Measurements from ENCODE around the gene TMBIM1. TPM values are rescaled to one million over a fixed set of nuclear protein-coding genes. Genes with fewer than 3 reads are reported as not detected.

The TMBIM1 gene
- total RNA-seq, 6 donors from 2014 or later: 112 to 359 (median 236) TPM

- DNase-seq: peak in 1 of 2 donors; percentile 78
- H3K9me3 ChIP-seq: no peaks in the 10 kb centered on the region
- ATAC-seq (ENCODE audit: low FRiP score in 2 of 2): no peak
- WGBS, 2 donors: 35 to 47% methylated on average over 3 of the region's 3 CpGs
- H3K4me1 ChIP-seq: peaks cover 51 to 59% (median 53%) of the 10 kb centered on the region in 4 donors
- peaks cover 34 to 79% (median 62%) of the 10 kb centered on the region in 4 donors for H3K36me3 ChIP-seq
- TF ChIP-seq POLR2A (IDR thresholded peaks at IDR 0.05): no peak
- TF ChIP-seq POLR2AphosphoS5 (IDR thresholded peaks at IDR 0.05): no peak
- TF ChIP-seq CTCF (IDR thresholded peaks at IDR 0.05): no peak
- TF ChIP-seq EP300 (IDR thresholded peaks at IDR 0.05): no peak
- no peaks in the 10 kb centered on the region for H3K27me3 ChIP-seq
- peak overlapping the region; percentile 79 to 99 (median 90) for H3K27ac ChIP-seq
- no peak overlapping the region for H3K4me3 ChIP-seq
Measured at GRCh38 chr2:218281449-218281848, 10.9 kb downstream of the TMBIM1 start.

GRCh38 chr2:218280260-218280870 is 11.9 kb downstream of the TMBIM1 start:
- 94 to 95% methylated on average over 14 of the region's 14 CpGs for WGBS, 2 donors

GRCh38 chr2:218278531-218279360 is 13.6 kb downstream of the TMBIM1 start:
- no peaks in the 10 kb centered on the region for H3K27me3 ChIP-seq
- no peaks in the 10 kb centered on the region for H3K9me3 ChIP-seq
- H3K4me1 ChIP-seq: peaks cover 25 to 44% (median 31%) of the 10 kb centered on the region in 4 donors
- peaks cover 56 to 100% (median 89%) of the 10 kb centered on the region in 4 donors for H3K36me3 ChIP-seq
- TF ChIP-seq EP300 (IDR thresholded peaks at IDR 0.05): no peak
- TF ChIP-seq CTCF (IDR thresholded peaks at IDR 0.05): no peak
- no peak for TF ChIP-seq POLR2AphosphoS5 (IDR thresholded peaks at IDR 0.05)
- no peak for TF ChIP-seq POLR2A (IDR thresholded peaks at IDR 0.05)
- H3K4me3 ChIP-seq: no peak overlapping the region
- DNase-seq (no peak), ATAC-seq (ENCODE audit: low FRiP score in 2 of 2) (no peak)
- H3K27ac ChIP-seq: peak overlapping the region in 2 of 4 donors; percentile 18 to 42
- WGBS, 2 donors: 90 to 91% methylated on average over 11 to 15 of the region's 16 CpGs

More at GRCh38 chr2:218280260-218280870, 11.9 kb downstream of the TMBIM1 start:
- Histone ChIP-seq H3K27ac (peak overlapping the region in 2 of 4 donors; percentile 18 to 21), H3K4me3 (no peak overlapping the region), H3K9me3 (no peaks in the 10 kb centered on the region), H3K27me3 (no peaks in the 10 kb centered on the region), H3K4me1 (peaks cover 41 to 49% (median 44%) of the 10 kb centered on the region in 4 donors), H3K36me3 (peaks cover 43 to 89% (median 73%) of the 10 kb centered on the region in 4 donors)
- ATAC-seq (ENCODE audit: low FRiP score in 2 of 2): no peak
- DNase-seq: no peak
- TF ChIP-seq CTCF (IDR thresholded peaks at IDR 0.05): no peak
- no peak for TF ChIP-seq POLR2A (IDR thresholded peaks at IDR 0.05)
- TF ChIP-seq POLR2AphosphoS5 (IDR thresholded peaks at IDR 0.05): no peak
- no peak for TF ChIP-seq EP300 (IDR thresholded peaks at IDR 0.05)

GRCh38 chr2:218277921-218278320 is 14.4 kb downstream of the TMBIM1 start:
- TF ChIP-seq EP300 (IDR thresholded peaks at IDR 0.05) (no peak), POLR2A (IDR thresholded peaks at IDR 0.05) (no peak), CTCF (IDR thresholded peaks at IDR 0.05) (no peak), POLR2AphosphoS5 (IDR thresholded peaks at IDR 0.05) (no peak)
- H3K27me3 ChIP-seq: no peaks in the 10 kb centered on the region
- H3K36me3 ChIP-seq: peaks cover 56 to 98% (median 90%) of the 10 kb centered on the region in 4 donors
- H3K4me3 ChIP-seq: no peak overlapping the region
- peak overlapping the region in 3 of 4 donors; percentile 19 to 40 (median 22) for H3K27ac ChIP-seq
- no peak for DNase-seq
- WGBS, 2 donors: 84 to 92% methylated on average over 7 of the region's 7 CpGs
- peaks cover 25 to 43% (median 31%) of the 10 kb centered on the region in 4 donors for H3K4me1 ChIP-seq
- no peaks in the 10 kb centered on the region for H3K9me3 ChIP-seq
- ATAC-seq (ENCODE audit: low FRiP score in 2 of 2): no peak
